ENCODE results near the gene PRTN3.

Gene PRTN3

GRCh38 chr19:805166-805551 lies 35.6 kb upstream of the PRTN3 start:
- WGBS, result 96% methylated on average over 33 of the region's 33 CpGs
- peaks cover 15% of the 10 kb centered on the region for H3K4me1 ChIP-seq (ENCODE audit: insufficient read depth, low read length)
- H3K4me3 ChIP-seq (ENCODE audit: low read length), result no peak overlapping the region
- no peaks in the 10 kb centered on the region for H3K9me3 ChIP-seq (ENCODE audit: insufficient read depth, low read depth, low read length)
- peak overlapping the region; percentile 25; the same call in 1 of the 2 replicates for H3K27ac ChIP-seq (ENCODE audit: low read depth, low read length)
- no peaks in the 10 kb centered on the region for H3K27me3 ChIP-seq (ENCODE audit: insufficient read depth, low read length)
- H3K36me3 ChIP-seq (ENCODE audit: insufficient read depth, low read length), result peaks cover 99% of the 10 kb centered on the region
- H3K9ac ChIP-seq (ENCODE audit: low read depth, low read length), result no peak overlapping the region

GRCh38 chr19:805600-806550 lies 34.9 kb upstream of the PRTN3 start:
- no peak overlapping the region for H3K4me3 ChIP-seq (ENCODE audit: low read length)
- no peaks in the 10 kb centered on the region for H3K9me3 ChIP-seq (ENCODE audit: insufficient read depth, low read depth, low read length)
- 94% methylated on average over 93 of the region's 93 CpGs for WGBS
- no peaks in the 10 kb centered on the region for H3K27me3 ChIP-seq (ENCODE audit: insufficient read depth, low read length)
- peaks cover 99% of the 10 kb centered on the region for H3K36me3 ChIP-seq (ENCODE audit: insufficient read depth, low read length)
- no peak overlapping the region for H3K9ac ChIP-seq (ENCODE audit: low read depth, low read length)
- peak overlapping the region; percentile 30; the same call in 1 of the 2 replicates for H3K27ac ChIP-seq (ENCODE audit: low read depth, low read length)
- H3K4me1 ChIP-seq (ENCODE audit: insufficient read depth, low read length), result peaks cover 8% of the 10 kb centered on the region; the same call in 1 of the 2 replicates

DNA sequence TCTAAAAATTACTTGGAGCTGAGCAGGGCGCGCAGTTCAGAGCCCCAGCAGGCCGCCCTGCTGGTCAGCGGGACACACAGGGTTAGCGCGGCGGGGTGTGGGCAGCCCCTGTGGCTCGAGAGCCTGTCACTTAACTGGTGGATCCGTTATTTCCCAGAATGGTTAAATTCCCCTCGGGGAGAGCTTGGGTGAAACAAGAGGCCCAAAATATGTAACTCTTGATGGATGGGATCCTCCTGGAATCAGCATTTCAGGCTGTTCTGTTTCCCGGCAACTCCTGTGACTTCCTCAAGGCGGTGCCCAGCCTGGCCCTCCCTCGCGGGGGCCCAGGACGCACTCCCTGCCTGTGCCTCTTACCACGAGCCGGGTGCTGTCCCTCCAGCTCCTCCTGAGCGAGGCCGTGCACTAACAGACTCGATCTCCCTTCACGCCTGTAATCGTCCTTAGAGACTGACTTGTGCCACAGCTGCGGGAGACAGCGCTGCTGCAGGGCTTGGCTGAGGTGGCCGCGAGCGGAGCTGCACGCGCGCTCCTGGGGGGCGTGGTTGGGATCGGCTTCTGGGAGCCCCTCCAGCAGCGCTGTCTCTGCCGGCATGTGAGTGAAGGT lies 33.9 kb upstream of the PRTN3 start:
- no peak overlapping the region for H3K4me3 ChIP-seq (ENCODE audit: low read length)
- H3K27ac ChIP-seq (ENCODE audit: low read depth, low read length), result no peak overlapping the region
- H3K36me3 ChIP-seq (ENCODE audit: insufficient read depth, low read length), result peaks cover 99% of the 10 kb centered on the region
- no peaks in the 10 kb centered on the region for H3K27me3 ChIP-seq (ENCODE audit: insufficient read depth, low read length)
- H3K9ac ChIP-seq (ENCODE audit: low read depth, low read length), result no peak overlapping the region
- H3K9me3 ChIP-seq (ENCODE audit: insufficient read depth, low read depth, low read length), result no peaks in the 10 kb centered on the region
- peaks cover 2% of the 10 kb centered on the region; the same call in 1 of the 2 replicates for H3K4me1 ChIP-seq (ENCODE audit: insufficient read depth, low read length)
- WGBS, result 96% methylated on average over 34 of the region's 34 CpGs

GRCh38 chr19:807627-808422 lies 33.0 kb upstream of the PRTN3 start:
- 96% methylated on average over 44 of the region's 44 CpGs for WGBS
- H3K9ac ChIP-seq (ENCODE audit: low read depth, low read length), result no peak overlapping the region

DNA sequence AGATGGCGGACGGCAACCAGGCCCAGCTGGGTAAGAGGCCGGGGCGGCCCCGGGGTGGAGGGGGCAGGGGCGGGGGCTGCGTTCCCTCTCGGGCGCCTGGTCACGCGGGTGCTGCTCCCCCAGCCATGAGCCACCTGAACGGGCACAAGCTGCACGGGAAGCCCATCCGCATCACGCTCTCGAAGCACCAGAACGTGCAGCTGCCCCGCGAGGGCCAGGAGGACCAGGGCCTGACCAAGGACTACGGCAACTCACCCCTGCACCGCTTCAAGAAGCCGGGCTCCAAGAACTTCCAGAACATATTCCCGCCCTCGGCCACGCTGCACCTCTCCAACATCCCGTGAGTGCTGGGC lies 32.4 kb upstream of the PRTN3 start:
- Histone ChIP-seq H3K27me3 (ENCODE audit: insufficient read depth, low read length) (no peaks in the 10 kb centered on the region), H3K9ac (ENCODE audit: low read depth, low read length) (no peak overlapping the region), H3K4me1 (ENCODE audit: insufficient read depth, low read length) (no peaks in the 10 kb centered on the region), H3K4me3 (ENCODE audit: low read length) (no peak overlapping the region), H3K27ac (ENCODE audit: low read depth, low read length) (no peak overlapping the region), H3K9me3 (ENCODE audit: insufficient read depth, low read depth, low read length) (no peaks in the 10 kb centered on the region), H3K36me3 (ENCODE audit: insufficient read depth, low read length) (peaks cover 87% of the 10 kb centered on the region)
- 96% methylated on average over 26 of the region's 26 CpGs for WGBS

More at GRCh38 chr19:807627-808422, 33.0 kb upstream of the PRTN3 start:
- no peaks in the 10 kb centered on the region for H3K27me3 ChIP-seq (ENCODE audit: insufficient read depth, low read length)
- H3K9me3 ChIP-seq (ENCODE audit: insufficient read depth, low read depth, low read length), result no peaks in the 10 kb centered on the region
- no peak overlapping the region for H3K27ac ChIP-seq (ENCODE audit: low read depth, low read length)
- peaks cover 93% of the 10 kb centered on the region for H3K36me3 ChIP-seq (ENCODE audit: insufficient read depth, low read length)
- no peak overlapping the region for H3K4me3 ChIP-seq (ENCODE audit: low read length)
- no peaks in the 10 kb centered on the region for H3K4me1 ChIP-seq (ENCODE audit: insufficient read depth, low read length)

- Histone ChIP-seq H3K9me3 (ENCODE audit: insufficient read depth, low read depth, low read length) (no peaks in the 10 kb centered on the region), H3K36me3 (ENCODE audit: insufficient read depth, low read length) (peaks cover 76% of the 10 kb centered on the region), H3K9ac (ENCODE audit: low read depth, low read length) (no peak overlapping the region), H3K27ac (ENCODE audit: low read depth, low read length) (no peak overlapping the region; the same call in 1 of the 2 replicates), H3K27me3 (ENCODE audit: insufficient read depth, low read length) (no peaks in the 10 kb centered on the region), H3K4me1 (ENCODE audit: insufficient read depth, low read length) (no peaks in the 10 kb centered on the region), H3K4me3 (ENCODE audit: low read length) (no peak overlapping the region)
- WGBS, result 94% methylated on average over 30 of the region's 30 CpGs
These were observed 30.5 kb upstream of the PRTN3 start for GRCh38 chr19:810077-810855.

GRCh38 chr19:810883-811489 lies 29.8 kb upstream of the PRTN3 start:
- Histone ChIP-seq H3K27me3 (ENCODE audit: insufficient read depth, low read length) (no peaks in the 10 kb centered on the region), H3K9ac (ENCODE audit: low read depth, low read length) (no peak overlapping the region), H3K9me3 (ENCODE audit: insufficient read depth, low read depth, low read length) (no peaks in the 10 kb centered on the region), H3K36me3 (ENCODE audit: insufficient read depth, low read length) (peaks cover 74% of the 10 kb centered on the region), H3K4me3 (ENCODE audit: low read length) (no peak overlapping the region), H3K4me1 (ENCODE audit: insufficient read depth, low read length) (no peaks in the 10 kb centered on the region), H3K27ac (ENCODE audit: low read depth, low read length) (no peak overlapping the region; the same call in 1 of the 2 replicates)
- WGBS, result 95% methylated on average over 24 of the region's 25 CpGs

DNA sequence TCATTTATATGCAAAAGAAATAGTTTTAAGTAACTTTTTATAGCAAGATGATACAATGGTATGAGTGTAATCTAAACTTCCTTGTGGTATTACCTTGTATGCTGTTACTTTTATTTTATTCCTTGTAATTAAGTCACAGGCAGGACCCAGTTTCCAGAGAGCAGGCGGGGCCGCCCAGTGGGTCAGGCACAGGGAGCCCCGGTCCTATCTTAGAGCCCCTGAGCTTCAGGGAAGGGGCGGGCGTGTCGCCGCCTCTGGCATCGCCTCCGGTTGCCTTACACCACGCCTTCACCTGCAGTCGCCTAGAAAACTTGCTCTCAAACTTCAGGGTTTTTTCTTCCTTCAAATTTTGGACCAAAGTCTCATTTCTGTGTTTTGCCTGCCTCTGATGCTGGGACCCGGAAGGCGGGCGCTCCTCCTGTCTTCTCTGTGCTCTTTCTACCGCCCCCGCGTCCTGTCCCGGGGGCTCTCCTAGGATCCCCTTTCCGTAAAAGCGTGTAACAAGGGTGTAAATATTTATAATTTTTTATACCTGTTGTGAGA lies 29.2 kb upstream of the PRTN3 start:
- no peaks in the 10 kb centered on the region for H3K27me3 ChIP-seq (ENCODE audit: insufficient read depth, low read length)
- H3K9ac ChIP-seq (ENCODE audit: low read depth, low read length), result no peak overlapping the region
- H3K9me3 ChIP-seq (ENCODE audit: insufficient read depth, low read depth, low read length), result no peaks in the 10 kb centered on the region
- no peak overlapping the region for H3K4me3 ChIP-seq (ENCODE audit: low read length)
- no peaks in the 10 kb centered on the region for H3K4me1 ChIP-seq (ENCODE audit: insufficient read depth, low read length)
- WGBS, result 96% methylated on average over 20 of the region's 20 CpGs
- H3K27ac ChIP-seq (ENCODE audit: low read depth, low read length), result no peak overlapping the region; the same call in 1 of the 2 replicates
- peaks cover 72% of the 10 kb centered on the region for H3K36me3 ChIP-seq (ENCODE audit: insufficient read depth, low read length)

GRCh38 chr19:812049-812746 lies 28.6 kb upstream of the PRTN3 start:
- no peak overlapping the region for H3K27ac ChIP-seq (ENCODE audit: low read depth, low read length)
- no peaks in the 10 kb centered on the region for H3K27me3 ChIP-seq (ENCODE audit: insufficient read depth, low read length)
- H3K9ac ChIP-seq (ENCODE audit: low read depth, low read length), result no peak overlapping the region
- H3K4me1 ChIP-seq (ENCODE audit: insufficient read depth, low read length), result no peaks in the 10 kb centered on the region
- no peak overlapping the region for H3K4me3 ChIP-seq (ENCODE audit: low read length)
- no peaks in the 10 kb centered on the region for H3K9me3 ChIP-seq (ENCODE audit: insufficient read depth, low read depth, low read length)
- 96% methylated on average over 80 of the region's 80 CpGs for WGBS
- H3K36me3 ChIP-seq (ENCODE audit: insufficient read depth, low read length), result peaks cover 66% of the 10 kb centered on the region
